Sigmoid colon (tissue), 7 donors: Measurements from ENCODE around the gene PPP1R15B. TPM values are rescaled to one million over a fixed set of nuclear protein-coding genes. Genes with fewer than 3 reads are reported as not detected.

ENCODE experiments used
- DNase-seq: peaks from one replicate; pipeline ENCODE4 v3.0.0-alpha.2; 2019
- H3K27ac ChIP-seq, 4 donors: fragments of 200-600 bp; sonication (generic); one replicate each; pipeline ENCODE4 v1.5.1; 2016 to 2019; ENCODE audit warnings: mild to moderate bottlenecking in 1 of 4
- H3K27me3 ChIP-seq, 3 donors: fragments of 200-600 bp; sonication (generic); one replicate each; pipeline ENCODE4 v1.5.1; 2019; ENCODE audit warnings: mild to moderate bottlenecking in 1 of 3
- H3K36me3 ChIP-seq, 4 donors: fragments of 200-600 bp; sonication (generic); one replicate each; pipeline ENCODE4 v1.5.1; 2016 to 2019
- H3K4me1 ChIP-seq, 4 donors: fragments of 200-600 bp; sonication (generic); one replicate each; pipeline ENCODE4 v1.5.1; 2017 to 2019
- H3K4me3 ChIP-seq, 4 donors: fragments of 200-600 bp; sonication (generic); one replicate each; pipeline ENCODE4 v1.5.1; 2017 to 2019; ENCODE audit warnings: mild to moderate bottlenecking in 2 of 4, moderate library complexity in 1 of 4
- H3K9me3 ChIP-seq, 4 donors: fragments of 200-600 bp in 3 of 4; sonication (generic) in 3 of 4; one replicate each; pipeline versions ENCODE4 v1.5.1 to v1.6.1; 2013 to 2019
- EP300 ChIP-seq, 4 donors: sonication (generic); formaldehyde crosslinking; IDR thresholded peaks; one replicate each; pipeline ENCODE4 v1.6.1; 2017; ENCODE audit warnings: antibody characterized with exemption in 4 of 4
- POLR2A ChIP-seq, 2 donors: fragments of 450-650 bp; IDR thresholded peaks; one replicate each; pipeline ENCODE4 v1.6.1; 2016; ENCODE audit warnings: antibody characterized with exemption in 2 of 2, mild to moderate bottlenecking in 2 of 2, moderate library complexity in 2 of 2
- POLR2AphosphoS5 ChIP-seq, 4 donors: sonication (generic); formaldehyde crosslinking; IDR thresholded peaks; one replicate each; pipeline ENCODE4 v1.6.1; 2017; ENCODE audit warnings: antibody characterized with exemption in 4 of 4
- WGBS, 2 donors: extraction: QIAGEN DNeasy Blood & Tissue Kit; methylation state at CpG; one replicate each; pipeline ENCODE4 v1.1.7; 2013; 5-methylcytosine and 5-hydroxymethylcytosine counted together
- intact Hi-C: fragments of 100-400 bp; cut with DNase I; formaldehyde crosslinking; loops from one replicate; pipeline ENCODE4 v1.15.1; 2023
- polyA plus RNA-seq, 3 donors: library from polyadenylated mRNA; stranded (reverse); fragments of 200-250 nt; gene quantifications; one replicate each; pipeline ENCODE4 v1.2.3, GENCODE V29; 2013
- total RNA-seq, 4 donors: library from RNA; depleted of rRNA; stranded (reverse); fragments of >200 nt; gene quantifications; one replicate each; pipeline ENCODE4 v1.1.0, GENCODE V29; 2016
- TF ChIP-seq, protein P1 (sequence below), 4 experiments: fragments of 450-650 bp in 3 of 4; fragments of 200-600 bp in 1 of 4; IDR thresholded peaks; one replicate each; pipeline ENCODE4 v1.5.1; 2016 to 2019; ENCODE audit warnings: antibody characterized with exemption in 4 of 4, mild to moderate bottlenecking in 3 of 4, moderate library complexity in 2 of 4
- donor health status: healthy with polysubstance abuse.
- donor health status: Bipolar disorder and iron deficiency.
- donor health status: healthy.

PPP1R15B gene
- total and polyA plus RNA-seq, 7 donors, result 9.0 to 44.7 (median 40.0) TPM

DNA sequence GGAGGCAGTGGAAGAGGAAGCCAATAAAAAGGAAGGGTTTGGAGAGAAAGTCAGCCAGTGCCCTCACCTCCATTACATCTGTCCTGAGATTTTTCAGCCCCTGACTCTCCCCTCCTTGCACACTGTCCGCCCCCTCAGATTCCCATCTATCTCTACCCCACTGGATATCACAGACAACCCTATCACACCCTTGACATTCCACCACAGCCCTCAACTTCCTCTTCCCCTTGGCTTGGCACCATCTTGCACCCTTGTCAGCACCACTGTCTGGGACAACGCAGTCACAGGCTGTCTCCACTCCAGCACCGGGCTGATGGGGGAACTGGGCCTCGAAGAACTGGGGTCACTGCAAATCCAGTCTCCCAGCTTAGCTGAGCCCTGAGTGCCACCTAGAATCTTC, 37.7 kb downstream of the PPP1R15B start:
- Histone ChIP-seq H3K9me3 (no peaks in the 10 kb centered on the region), H3K27me3 (peaks cover 10 to 51% (median 14%) of the 10 kb centered on the region in 3 donors), H3K36me3 (no peaks in the 10 kb centered on the region), H3K4me1 (peaks cover 0 to 15% (median 11%) of the 10 kb centered on the region in 4 donors), H3K4me3 (no peak overlapping the region), H3K27ac (no peak overlapping the region)
- DNase-seq, result no peak
- intact Hi-C loops, result no loop called here
- TF ChIP-seq, protein P1, sequence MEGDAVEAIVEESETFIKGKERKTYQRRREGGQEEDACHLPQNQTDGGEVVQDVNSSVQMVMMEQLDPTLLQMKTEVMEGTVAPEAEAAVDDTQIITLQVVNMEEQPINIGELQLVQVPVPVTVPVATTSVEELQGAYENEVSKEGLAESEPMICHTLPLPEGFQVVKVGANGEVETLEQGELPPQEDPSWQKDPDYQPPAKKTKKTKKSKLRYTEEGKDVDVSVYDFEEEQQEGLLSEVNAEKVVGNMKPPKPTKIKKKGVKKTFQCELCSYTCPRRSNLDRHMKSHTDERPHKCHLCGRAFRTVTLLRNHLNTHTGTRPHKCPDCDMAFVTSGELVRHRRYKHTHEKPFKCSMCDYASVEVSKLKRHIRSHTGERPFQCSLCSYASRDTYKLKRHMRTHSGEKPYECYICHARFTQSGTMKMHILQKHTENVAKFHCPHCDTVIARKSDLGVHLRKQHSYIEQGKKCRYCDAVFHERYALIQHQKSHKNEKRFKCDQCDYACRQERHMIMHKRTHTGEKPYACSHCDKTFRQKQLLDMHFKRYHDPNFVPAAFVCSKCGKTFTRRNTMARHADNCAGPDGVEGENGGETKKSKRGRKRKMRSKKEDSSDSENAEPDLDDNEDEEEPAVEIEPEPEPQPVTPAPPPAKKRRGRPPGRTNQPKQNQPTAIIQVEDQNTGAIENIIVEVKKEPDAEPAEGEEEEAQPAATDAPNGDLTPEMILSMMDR (IDR thresholded peaks at IDR 0.05), result no peak
- TF ChIP-seq EP300 (IDR thresholded peaks at IDR 0.05) (no peak), POLR2A (IDR thresholded peaks at IDR 0.05) (no peak), POLR2AphosphoS5 (IDR thresholded peaks at IDR 0.05) (no peak)
- 83 to 96% methylated on average over 4 of the region's 4 CpGs for WGBS, 2 donors

DNA sequence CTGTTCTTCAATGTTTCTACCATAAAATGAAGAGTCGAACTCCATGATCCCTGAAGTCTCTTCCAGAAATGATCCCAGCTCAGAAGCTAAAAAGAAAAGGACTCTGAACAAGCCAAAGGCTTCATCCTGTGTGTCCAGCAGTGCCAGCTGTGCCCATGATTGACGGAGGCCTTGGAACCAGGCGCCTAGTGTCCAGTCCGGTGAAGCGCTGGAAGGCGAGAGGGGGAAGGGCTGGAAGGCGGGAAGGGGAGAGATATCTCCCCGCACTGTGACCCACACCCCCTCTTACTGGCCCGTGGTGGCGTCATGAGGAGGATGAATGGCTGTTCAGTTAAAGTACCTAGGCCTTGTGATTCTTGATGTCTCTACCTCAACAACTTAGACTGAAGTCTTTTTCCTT, 41.4 kb downstream of the PPP1R15B start:
- H3K27ac ChIP-seq, result no peak overlapping the region
- no peak for DNase-seq
- intact Hi-C loops, result no loop called here
- no peaks in the 10 kb centered on the region for H3K36me3 ChIP-seq
- no peaks in the 10 kb centered on the region for H3K4me1 ChIP-seq
- H3K9me3 ChIP-seq, result no peaks in the 10 kb centered on the region
- no peak overlapping the region for H3K4me3 ChIP-seq
- WGBS, 2 donors, result 90 to 93% methylated on average over 10 of the region's 10 CpGs
- peaks cover 0 to 26% (median 0%) of the 10 kb centered on the region in 3 donors for H3K27me3 ChIP-seq
- TF ChIP-seq POLR2AphosphoS5 (IDR thresholded peaks at IDR 0.05) (no peak), EP300 (IDR thresholded peaks at IDR 0.05) (no peak), POLR2A (IDR thresholded peaks at IDR 0.05) (no peak)
- TF ChIP-seq, protein P1 (IDR thresholded peaks at IDR 0.05), result no peak

GRCh38 chr1:204368996-204369726, 42.5 kb downstream of the PPP1R15B start:
- DNase-seq, result no peak
- H3K4me3 ChIP-seq, result no peak overlapping the region
- 64 to 76% methylated on average over 13 of the region's 13 CpGs for WGBS, 2 donors
- H3K9me3 ChIP-seq, result no peaks in the 10 kb centered on the region
- intact Hi-C loops, result no loop called here
- H3K27me3 ChIP-seq, result peaks cover 0 to 19% (median 0%) of the 10 kb centered on the region in 3 donors
- no peaks in the 10 kb centered on the region for H3K4me1 ChIP-seq
- no peaks in the 10 kb centered on the region for H3K36me3 ChIP-seq
- no peak for TF ChIP-seq POLR2AphosphoS5 (IDR thresholded peaks at IDR 0.05)
- TF ChIP-seq, protein P1 (IDR thresholded peaks at IDR 0.05), result no peak
- TF ChIP-seq EP300 (IDR thresholded peaks at IDR 0.05), result no peak
- TF ChIP-seq POLR2A (IDR thresholded peaks at IDR 0.05), result no peak
- no peak overlapping the region for H3K27ac ChIP-seq

DNA sequence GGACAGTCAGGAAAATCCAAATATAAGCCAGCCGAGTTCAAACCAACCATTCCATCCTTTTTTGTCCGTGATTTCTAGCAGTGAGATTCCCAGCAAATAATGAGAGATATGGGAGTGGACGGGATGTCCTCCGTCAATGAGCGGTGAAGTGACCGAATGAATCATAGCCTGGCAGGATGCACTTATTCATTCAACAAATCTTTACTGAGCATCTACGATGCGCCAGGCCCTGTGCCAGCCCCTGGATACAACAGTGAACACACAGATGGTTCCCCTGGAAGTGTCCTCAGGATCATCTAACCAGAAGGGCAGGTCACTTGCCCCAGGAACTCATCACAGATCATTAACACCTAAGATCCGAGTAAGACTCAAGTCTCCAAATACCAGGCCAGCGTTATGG, 43.7 kb downstream of the PPP1R15B start:
- H3K27ac ChIP-seq, result no peak overlapping the region
- TF ChIP-seq, protein P1 (IDR thresholded peaks at IDR 0.05), result no peak
- TF ChIP-seq POLR2AphosphoS5 (IDR thresholded peaks at IDR 0.05) (no peak), EP300 (IDR thresholded peaks at IDR 0.05) (no peak), POLR2A (IDR thresholded peaks at IDR 0.05) (no peak)
- no peak for DNase-seq
- no peaks in the 10 kb centered on the region for H3K9me3 ChIP-seq
- 84 to 86% methylated on average over 10 of the region's 10 CpGs for WGBS, 2 donors
- intact Hi-C loops, result no loop called here
- H3K27me3 ChIP-seq, result peaks cover 0 to 12% (median 0%) of the 10 kb centered on the region in 3 donors
- H3K36me3 ChIP-seq, result no peaks in the 10 kb centered on the region
- H3K4me1 ChIP-seq, result peaks cover 0 to 10% (median 6%) of the 10 kb centered on the region in 4 donors
- H3K4me3 ChIP-seq, result no peak overlapping the region
